Astrocyte (in vitro differentiated cells and primary cell): ENCODE results near the gene ACP4. TPM values are rescaled to one million over a fixed set of nuclear protein-coding genes. Genes with fewer than 3 reads are reported as not detected.

Experiments used
- DNase-seq: peaks from one replicate; pipeline ENCODE4 v3.0.0-alpha.2; 2010; ENCODE audit warnings: low read depth
- FAIRE-seq: peaks from 2 replicates; lab custom pipeline; 2011; peaks lifted over from hg19 to GRCh38; lab: Jason Lieb, UNC
- H2AFZ ChIP-seq: 2 replicates; pipeline ENCODE4 v1.6.0; 2012; ENCODE audit warnings: low read depth, low read length, inconsistent platforms
- H3K27ac ChIP-seq: 2 replicates; pipeline ENCODE4 v1.5.1; 2011; ENCODE audit warnings: low read depth, low read length, inconsistent platforms
- H3K27me3 ChIP-seq: 2 replicates; pipeline ENCODE4 v1.6.0; 2011; ENCODE audit warnings: low read length, inconsistent platforms; ENCODE audit not compliant: insufficient read depth
- H3K36me3 ChIP-seq: 2 replicates; pipeline ENCODE4 v1.5.1; 2011; ENCODE audit warnings: low read length, inconsistent platforms; ENCODE audit not compliant: insufficient read depth
- H3K4me1 ChIP-seq: 2 replicates; pipeline ENCODE4 v1.5.1; 2011; ENCODE audit warnings: low read length, inconsistent platforms; ENCODE audit not compliant: insufficient read depth
- H3K4me2 ChIP-seq: 2 replicates; pipeline ENCODE4 v1.6.0; 2012; ENCODE audit warnings: low read length, inconsistent platforms
- H3K4me3 ChIP-seq: 2 replicates; pipeline ENCODE4 v1.5.1; 2011; ENCODE audit warnings: low read depth, mild to moderate bottlenecking, low read length, inconsistent platforms; ENCODE audit not compliant: insufficient read depth
- H3K79me2 ChIP-seq: 2 replicates; pipeline ENCODE4 v1.6.0; 2012; ENCODE audit warnings: mild to moderate bottlenecking, low read length, inconsistent platforms; ENCODE audit not compliant: insufficient read depth
- H3K9ac ChIP-seq: 2 replicates; pipeline ENCODE4 v1.6.0; 2012; ENCODE audit warnings: mild to moderate bottlenecking, low read length, inconsistent platforms
- H3K9me3 ChIP-seq: 2 replicates; pipeline ENCODE4 v1.5.1; 2012; ENCODE audit warnings: low read depth, mild to moderate bottlenecking, low read length, inconsistent platforms; ENCODE audit not compliant: insufficient read depth
- H4K20me1 ChIP-seq: 2 replicates; pipeline ENCODE4 v1.6.0; 2012; ENCODE audit warnings: low read length, inconsistent platforms; ENCODE audit not compliant: insufficient read depth
- H3K27ac Mint-ChIP-seq: one replicate; pipeline ENCODE4 v1.8.0; 2021; ENCODE audit warnings: mild to moderate bottlenecking, mixed read lengths; ENCODE audit not compliant: unreplicated experiment
- H3K27me3 Mint-ChIP-seq: one replicate; pipeline ENCODE4 v1.8.0; 2021; ENCODE audit warnings: low read depth, mixed read lengths; ENCODE audit not compliant: unreplicated experiment
- H3K36me3 Mint-ChIP-seq: one replicate; pipeline ENCODE4 v1.8.0; 2021; ENCODE audit warnings: low read depth, mixed read lengths; ENCODE audit not compliant: unreplicated experiment
- H3K4me1 Mint-ChIP-seq: one replicate; pipeline ENCODE4 v1.8.0; 2021; ENCODE audit warnings: low read depth, mixed read lengths; ENCODE audit not compliant: unreplicated experiment
- H3K4me3 Mint-ChIP-seq: one replicate; pipeline ENCODE4 v1.8.0; 2021; ENCODE audit warnings: mild to moderate bottlenecking, moderate library complexity, mixed read lengths; ENCODE audit not compliant: unreplicated experiment
- H3K9me3 Mint-ChIP-seq: one replicate; pipeline ENCODE4 v1.8.0; 2021; ENCODE audit warnings: mild to moderate bottlenecking, mixed read lengths; ENCODE audit not compliant: unreplicated experiment
- EZH2 ChIP-seq: IDR thresholded peaks from 2 replicates; pipeline ENCODE4 v1.6.1; 2012; ENCODE audit warnings: mild to moderate bottlenecking, low read length, inconsistent platforms; ENCODE audit not compliant: insufficient read depth
- total RNA-seq: library from RNA; stranded (reverse); gene quantifications from 2 replicates; pipeline ENCODE4 v1.2.1, GENCODE V29; 2021
- TF ChIP-seq, protein P1 (sequence below): IDR thresholded peaks from 2 replicates; pipeline ENCODE4 v1.5.1; 2011; ENCODE audit warnings: low read depth, mild to moderate bottlenecking, inconsistent platforms, low read length, moderate library complexity; ENCODE audit not compliant: insufficient read depth

The ACP4 gene
- total RNA-seq, 1 donor from 2014 or later, result not detected

DNA sequence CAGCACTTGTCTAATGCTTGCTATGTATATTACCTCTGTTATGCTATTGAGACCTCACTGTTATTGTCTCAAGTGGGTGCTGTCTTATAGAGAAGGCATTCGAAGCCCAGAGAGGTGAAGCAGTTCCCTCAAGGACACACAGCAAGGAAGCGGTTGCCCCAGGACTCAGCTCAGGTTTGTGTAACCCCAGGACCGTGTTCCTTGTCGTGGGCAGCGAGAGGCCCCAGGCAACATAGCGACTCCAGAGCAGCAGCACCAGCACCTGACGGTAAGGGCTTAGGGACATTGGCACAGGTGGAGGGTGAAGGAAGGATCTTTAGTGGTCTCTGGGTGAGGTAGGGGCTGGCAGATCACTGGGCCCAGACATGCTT, 40.8 kb downstream of the ACP4 start:
- no peak overlapping the region for H3K4me2 ChIP-seq
- no peaks in the 10 kb centered on the region for H3K9me3 ChIP-seq
- H3K4me3 ChIP-seq, result no peak overlapping the region
- no peak overlapping the region for H3K4me3 Mint-ChIP-seq
- peaks cover 14% of the 10 kb centered on the region for H3K9me3 Mint-ChIP-seq
- TF ChIP-seq EZH2, result no peak
- TF ChIP-seq, protein P1, sequence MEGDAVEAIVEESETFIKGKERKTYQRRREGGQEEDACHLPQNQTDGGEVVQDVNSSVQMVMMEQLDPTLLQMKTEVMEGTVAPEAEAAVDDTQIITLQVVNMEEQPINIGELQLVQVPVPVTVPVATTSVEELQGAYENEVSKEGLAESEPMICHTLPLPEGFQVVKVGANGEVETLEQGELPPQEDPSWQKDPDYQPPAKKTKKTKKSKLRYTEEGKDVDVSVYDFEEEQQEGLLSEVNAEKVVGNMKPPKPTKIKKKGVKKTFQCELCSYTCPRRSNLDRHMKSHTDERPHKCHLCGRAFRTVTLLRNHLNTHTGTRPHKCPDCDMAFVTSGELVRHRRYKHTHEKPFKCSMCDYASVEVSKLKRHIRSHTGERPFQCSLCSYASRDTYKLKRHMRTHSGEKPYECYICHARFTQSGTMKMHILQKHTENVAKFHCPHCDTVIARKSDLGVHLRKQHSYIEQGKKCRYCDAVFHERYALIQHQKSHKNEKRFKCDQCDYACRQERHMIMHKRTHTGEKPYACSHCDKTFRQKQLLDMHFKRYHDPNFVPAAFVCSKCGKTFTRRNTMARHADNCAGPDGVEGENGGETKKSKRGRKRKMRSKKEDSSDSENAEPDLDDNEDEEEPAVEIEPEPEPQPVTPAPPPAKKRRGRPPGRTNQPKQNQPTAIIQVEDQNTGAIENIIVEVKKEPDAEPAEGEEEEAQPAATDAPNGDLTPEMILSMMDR, result no peak
- no peak overlapping the region for H2AFZ ChIP-seq
- no peak overlapping the region for H3K9ac ChIP-seq
- no peaks in the 10 kb centered on the region for H3K4me1 Mint-ChIP-seq
- H3K79me2 ChIP-seq, result no peaks in the 10 kb centered on the region
- FAIRE-seq, result no peak
- no peaks in the 10 kb centered on the region for H3K27me3 ChIP-seq
- no peak overlapping the region for H3K27ac Mint-ChIP-seq
- peaks cover 46% of the 10 kb centered on the region for H3K27me3 Mint-ChIP-seq
- no peaks in the 10 kb centered on the region for H4K20me1 ChIP-seq
- H3K36me3 ChIP-seq, result no peaks in the 10 kb centered on the region
- no peak overlapping the region for H3K27ac ChIP-seq
- no peaks in the 10 kb centered on the region for H3K36me3 Mint-ChIP-seq
- no peak for DNase-seq
- H3K4me1 ChIP-seq, result no peaks in the 10 kb centered on the region

DNA sequence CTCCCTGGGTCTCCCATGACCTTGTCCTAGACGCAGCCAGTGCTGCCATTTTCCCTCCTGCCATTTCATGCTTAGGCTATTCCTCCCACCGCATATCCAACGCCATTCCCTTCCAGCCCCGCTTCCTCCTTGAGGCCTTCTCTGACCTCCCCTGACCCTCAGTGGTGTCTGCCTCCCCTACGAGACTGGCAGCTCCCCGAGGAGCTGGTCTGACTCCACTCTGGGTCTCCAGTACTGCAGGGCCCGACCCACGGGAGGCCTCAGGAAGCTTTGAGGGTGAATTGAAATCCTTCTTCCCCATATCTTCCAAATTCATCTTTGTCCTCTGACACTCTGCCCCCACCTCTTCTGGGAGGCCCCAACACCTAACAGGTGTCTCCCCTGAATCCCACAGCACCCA, 42.5 kb downstream of the ACP4 start:
- no peaks in the 10 kb centered on the region for H4K20me1 ChIP-seq
- H3K9ac ChIP-seq, result no peak overlapping the region
- no peak for TF ChIP-seq EZH2
- TF ChIP-seq, protein P1, result no peak
- no peaks in the 10 kb centered on the region for H3K9me3 ChIP-seq
- no peaks in the 10 kb centered on the region for H3K4me1 ChIP-seq
- Mint-ChIP-seq H3K4me1 (no peaks in the 10 kb centered on the region), H3K4me3 (no peak overlapping the region), H3K27ac (no peak overlapping the region), H3K9me3 (peaks cover 3% of the 10 kb centered on the region), H3K36me3 (no peaks in the 10 kb centered on the region), H3K27me3 (peaks cover 49% of the 10 kb centered on the region)
- no peak for DNase-seq
- H3K27ac ChIP-seq, result no peak overlapping the region
- no peak for FAIRE-seq
- no peaks in the 10 kb centered on the region for H3K79me2 ChIP-seq
- no peak overlapping the region for H3K4me3 ChIP-seq
- no peak overlapping the region for H3K4me2 ChIP-seq
- no peaks in the 10 kb centered on the region for H3K36me3 ChIP-seq
- H2AFZ ChIP-seq, result no peak overlapping the region
- H3K27me3 ChIP-seq, result no peaks in the 10 kb centered on the region

DNA sequence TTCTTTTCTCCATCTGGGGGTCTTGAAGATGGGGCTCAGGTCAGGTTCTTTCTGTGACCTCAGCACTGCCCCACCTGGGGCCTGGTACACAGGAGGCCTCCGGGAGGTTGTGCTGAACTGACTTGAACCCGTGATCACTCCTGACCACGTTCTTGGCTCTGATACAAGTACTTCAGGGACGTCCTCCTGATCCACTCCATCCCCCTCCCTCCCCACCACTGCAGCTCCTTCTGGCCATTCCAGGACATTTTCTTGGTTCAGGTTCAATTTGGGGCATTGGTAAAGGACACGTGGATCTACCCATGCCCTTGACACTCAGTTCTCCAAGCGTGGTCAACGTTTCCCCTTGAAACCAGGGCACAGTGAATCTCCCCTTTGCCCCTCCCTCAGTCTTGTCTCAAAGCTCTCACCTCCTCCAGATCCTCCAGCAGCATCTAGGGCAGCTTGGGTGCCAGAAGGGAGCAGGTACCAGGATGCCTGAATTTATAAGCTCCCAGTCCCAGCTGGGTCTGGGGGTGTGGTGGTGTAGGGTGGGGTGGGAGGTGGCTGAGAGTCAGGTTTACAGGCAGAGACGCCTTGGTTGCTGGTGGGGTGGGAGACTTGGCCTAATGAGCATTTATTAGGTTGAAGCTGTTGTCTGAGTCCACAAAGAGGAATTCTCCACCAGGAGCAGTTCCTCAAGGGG, 43.0 kb downstream of the ACP4 start, which contains the start of gene KLK15:
TSS of gene KLK15 (minus strand) at position 458 of the 685 bp plus-strand sequence. CDS start 2,082 bp downstream, outside the sequence.
- Histone ChIP-seq H3K4me3 (no peak within 1 kb of the TSS), H3K79me2 (no peaks in the 10 kb centered on the region), H3K4me1 (no peaks in the 10 kb centered on the region), H3K9me3 (no peaks in the 10 kb centered on the region), H3K36me3 (no peaks in the 10 kb centered on the region), H3K4me2 (no peak within 1 kb of the TSS), H3K27me3 (no peaks in the 10 kb centered on the region), H4K20me1 (no peaks in the 10 kb centered on the region), H3K9ac (no peak within 1 kb of the TSS), H3K27ac (no peak within 1 kb of the TSS), H2AFZ (no peak within 1 kb of the TSS)
- FAIRE-seq, result no peak
- no peak for DNase-seq
- H3K27ac Mint-ChIP-seq, result no peak within 1 kb of the TSS
- peaks cover 3% of the 10 kb centered on the region for H3K9me3 Mint-ChIP-seq
- H3K36me3 Mint-ChIP-seq, result no peaks in the 10 kb centered on the region
- H3K4me1 Mint-ChIP-seq, result no peaks in the 10 kb centered on the region
- H3K4me3 Mint-ChIP-seq, result no peak within 1 kb of the TSS
- TF ChIP-seq, protein P1, result no peak
- no peak for TF ChIP-seq EZH2
- H3K27me3 Mint-ChIP-seq, result peaks cover 47% of the 10 kb centered on the region
